Parathyroid adenoma (tissue), 2 donors: ENCODE results near the gene LINC00632.
"Not testable (repeated sequence)": the region's sequence is repeated elsewhere in the genome, so short reads cannot be mapped to it uniquely, and the experiment has no call there.

Experiments used
- H2AFZ ChIP-seq: fragments of 300-600 bp; sonication (generic); one replicate; pipeline ENCODE4 v1.7.0; 2017; ENCODE audit warnings: antibody characterized with exemption, mild to moderate bottlenecking
- H3K27ac ChIP-seq: fragments of 300-600 bp; sonication (generic); one replicate; pipeline ENCODE4 v1.7.0; 2017
- H3K27me3 ChIP-seq: fragments of 300-600 bp; sonication (generic); one replicate; pipeline ENCODE4 v1.7.0; 2017; ENCODE audit warnings: low read length; ENCODE audit not compliant: control insufficient read depth, insufficient read depth
- H3K36me3 ChIP-seq: fragments of 300-600 bp; sonication (generic); one replicate; pipeline ENCODE4 v1.7.0; 2017; ENCODE audit warnings: low read length; ENCODE audit not compliant: control insufficient read depth, insufficient read depth
- H3K4me1 ChIP-seq: fragments of 300-600 bp; sonication (generic); one replicate; pipeline ENCODE4 v1.7.0; 2017; ENCODE audit warnings: control low read depth
- H3K4me2 ChIP-seq: fragments of 300-600 bp; sonication (generic); one replicate; pipeline ENCODE4 v1.7.0; 2017; ENCODE audit warnings: low read length
- H3K4me3 ChIP-seq: fragments of 300-600 bp; sonication (generic); one replicate; pipeline ENCODE4 v1.7.0; 2017; ENCODE audit warnings: low read depth, low read length
- H3K79me2 ChIP-seq: fragments of 300-600 bp; sonication (generic); one replicate; pipeline ENCODE4 v1.7.0; 2017; ENCODE audit warnings: control low read depth
- H3K9ac ChIP-seq: fragments of 300-600 bp; sonication (generic); one replicate; pipeline ENCODE4 v1.7.0; 2017; ENCODE audit warnings: mild to moderate bottlenecking
- H3K9me3 ChIP-seq: fragments of 300-600 bp; sonication (generic); one replicate; pipeline ENCODE4 v1.7.0; 2017; ENCODE audit warnings: low read length; ENCODE audit not compliant: control insufficient read depth
- CTCF ChIP-seq: fragments of 300-600 bp; sonication (generic); IDR thresholded peaks from one replicate; pipeline ENCODE4 v1.7.0; 2017; ENCODE audit warnings: antibody characterized with exemption, mild to moderate bottlenecking
- donor health status: primary hyperparathyroidism.

Gene LINC00632

GRCh38 chrX:140709421-140709846, at the start of gene LINC00632:
LINC00632 (plus strand) TSS chrX:140709759.
- Histone ChIP-seq H3K27me3 (no peaks in the 10 kb centered on the region), H3K4me2 (no peak within 1 kb of the TSS), H3K27ac (no peak within 1 kb of the TSS), H2AFZ (no peak within 1 kb of the TSS), H3K36me3 (no peaks in the 10 kb centered on the region), H3K9ac (no peak within 1 kb of the TSS), H3K4me3 (no peak within 1 kb of the TSS), H3K79me2 (no peaks in the 10 kb centered on the region), H3K4me1 (no peaks in the 10 kb centered on the region), H3K9me3 (no peaks in the 10 kb centered on the region)
- TF ChIP-seq CTCF: no peak

- TF ChIP-seq CTCF: no peak
- no peak overlapping the region for H3K27ac ChIP-seq
- H3K79me2 ChIP-seq: no peaks in the 10 kb centered on the region
- no peak overlapping the region for H3K4me3 ChIP-seq
- no peak overlapping the region for H3K9ac ChIP-seq
- H3K4me1 ChIP-seq: no peaks in the 10 kb centered on the region
- H3K4me2 ChIP-seq: no peak overlapping the region
- H2AFZ ChIP-seq: no peak overlapping the region
- H3K27me3 ChIP-seq: no peaks in the 10 kb centered on the region
- no peaks in the 10 kb centered on the region for H3K36me3 ChIP-seq
- H3K9me3 ChIP-seq: no peaks in the 10 kb centered on the region
Observed at GRCh38 chrX:140661643-140662042, 47.9 kb upstream of the LINC00632 start.

GRCh38 chrX:140664939-140665338, 44.6 kb upstream of the LINC00632 start:
- Histone ChIP-seq H3K4me1 (no peaks in the 10 kb centered on the region), H3K27ac (no peak overlapping the region), H3K4me3 (no peak overlapping the region), H3K4me2 (no peak overlapping the region), H3K9ac (no peak overlapping the region), H2AFZ (no peak overlapping the region), H3K79me2 (no peaks in the 10 kb centered on the region), H3K36me3 (no peaks in the 10 kb centered on the region), H3K9me3 (no peaks in the 10 kb centered on the region), H3K27me3 (no peaks in the 10 kb centered on the region)
- no peak for TF ChIP-seq CTCF

GRCh38 chrX:140672840-140673731, 36.5 kb upstream of the LINC00632 start:
- Histone ChIP-seq H3K4me2 (no peak overlapping the region), H3K9me3 (no peaks in the 10 kb centered on the region), H3K27ac (no peak overlapping the region), H3K27me3 (no peaks in the 10 kb centered on the region), H3K36me3 (no peaks in the 10 kb centered on the region), H3K79me2 (no peaks in the 10 kb centered on the region), H3K4me1 (no peaks in the 10 kb centered on the region), H3K9ac (no peak overlapping the region), H3K4me3 (no peak overlapping the region), H2AFZ (no peak overlapping the region)
- TF ChIP-seq CTCF: no peak

- no peak overlapping the region for H3K9ac ChIP-seq
- no peaks in the 10 kb centered on the region for H3K4me1 ChIP-seq
- H3K79me2 ChIP-seq: no peaks in the 10 kb centered on the region
- H3K27ac ChIP-seq: no peak overlapping the region
- TF ChIP-seq CTCF: no peak
- H3K4me3 ChIP-seq: no peak overlapping the region
- no peak overlapping the region for H3K4me2 ChIP-seq
- H2AFZ ChIP-seq: no peak overlapping the region
- no peaks in the 10 kb centered on the region for H3K36me3 ChIP-seq
- H3K9me3 ChIP-seq: no peaks in the 10 kb centered on the region
- no peaks in the 10 kb centered on the region for H3K27me3 ChIP-seq
Observed at GRCh38 chrX:140687706-140688105, 21.9 kb upstream of the LINC00632 start.

- H3K4me1 ChIP-seq, H3K9ac ChIP-seq, H3K36me3 ChIP-seq, H3K27ac ChIP-seq, H3K79me2 ChIP-seq, H3K4me3 ChIP-seq, H2AFZ ChIP-seq, H3K9me3 ChIP-seq, H3K27me3 ChIP-seq, H3K4me2 ChIP-seq: not testable (repeated sequence)
Observed at GRCh38 chrX:140691596-140691995, 18.0 kb upstream of the LINC00632 start.
